Hematopoietic multipotent progenitor cell (in vitro differentiated cells): ENCODE measurements around the gene TGM4. TPM values are rescaled to one million over a fixed set of nuclear protein-coding genes. Genes with fewer than 3 reads are reported as not detected.
"Not testable (repeated sequence)": the region's sequence is repeated elsewhere in the genome, so short reads cannot be mapped to it uniquely, and the experiment has no call there.

ENCODE experiments used
- DNase-seq, 3 donors: peaks; one replicate each; pipeline ENCODE4 v3.0.0-alpha.2; 2011 to 2015; ENCODE audit warnings: low read depth in 2 of 3, low spot score in 2 of 3
- total RNA-seq: library from RNA; depleted of rRNA; stranded (reverse); fragments of >200 nt; gene quantifications from one replicate; pipeline ENCODE4 v1.2.3, GENCODE V29; 2012

TGM4 gene
- total RNA-seq, 1 donor, result not detected

DNA sequence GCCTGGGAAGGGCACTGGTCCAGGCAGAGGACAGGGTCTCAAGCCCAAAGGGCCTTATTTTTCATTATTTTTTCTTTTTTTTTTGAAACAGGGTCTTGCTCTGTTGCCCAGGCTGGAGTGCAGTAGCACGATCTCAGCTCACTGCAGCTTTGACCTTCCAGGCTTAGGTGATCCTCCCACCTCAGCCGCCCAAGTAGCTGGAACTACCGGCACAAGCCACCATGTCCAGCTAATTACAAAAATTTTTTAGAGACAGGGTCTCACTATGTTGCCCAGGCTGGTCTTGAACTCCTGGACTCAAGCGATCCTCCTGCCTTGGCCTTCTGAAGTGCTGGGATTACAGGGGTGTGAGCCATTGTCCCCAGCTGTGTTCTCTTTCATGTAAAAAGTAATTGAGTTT lies 75.4 kb downstream of the TGM4 start:
- DNase-seq, result not testable (repeated sequence)

GRCh38 chr3:44950275-44950734 lies 75.9 kb downstream of the TGM4 start:
- DNase-seq, result no peak

GRCh38 chr3:44952689-44953088 lies 78.3 kb downstream of the TGM4 start:
- DNase-seq, result no peak

- no peak for DNase-seq
These were observed 79.9 kb downstream of the TGM4 start for GRCh38 chr3:44954304-44954703.

GRCh38 chr3:44954962-44955361 lies 80.6 kb downstream of the TGM4 start:
- peak in 2 of 3 donors; percentile 51 to 60 for DNase-seq

- no peak for DNase-seq
These were observed 81.5 kb downstream of the TGM4 start for GRCh38 chr3:44955917-44956316.

DNA sequence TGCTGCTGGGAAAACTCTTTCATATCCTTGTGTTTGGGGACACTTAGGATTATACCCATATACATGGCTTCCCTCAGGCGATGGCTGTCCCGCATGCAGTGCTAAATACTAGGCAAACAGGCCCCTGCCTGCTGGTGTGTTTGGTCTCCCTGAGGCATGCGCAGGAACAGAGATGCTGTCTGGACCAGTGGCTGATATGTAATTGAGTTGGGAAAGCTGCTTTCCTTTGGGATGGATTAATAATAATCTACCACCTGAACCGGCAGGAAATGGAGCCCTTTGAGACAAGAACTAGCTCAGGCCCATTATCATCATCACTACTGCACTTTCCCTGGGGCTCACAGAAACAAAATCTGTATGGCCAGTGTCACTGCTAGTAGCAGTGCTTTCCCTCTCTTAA lies 83.6 kb downstream of the TGM4 start:
- DNase-seq, result no peak

GRCh38 chr3:44958386-44958785 lies 84.0 kb downstream of the TGM4 start:
- no peak for DNase-seq

GRCh38 chr3:44960387-44961026 lies 86.1 kb downstream of the TGM4 start:
- no peak for DNase-seq

DNA sequence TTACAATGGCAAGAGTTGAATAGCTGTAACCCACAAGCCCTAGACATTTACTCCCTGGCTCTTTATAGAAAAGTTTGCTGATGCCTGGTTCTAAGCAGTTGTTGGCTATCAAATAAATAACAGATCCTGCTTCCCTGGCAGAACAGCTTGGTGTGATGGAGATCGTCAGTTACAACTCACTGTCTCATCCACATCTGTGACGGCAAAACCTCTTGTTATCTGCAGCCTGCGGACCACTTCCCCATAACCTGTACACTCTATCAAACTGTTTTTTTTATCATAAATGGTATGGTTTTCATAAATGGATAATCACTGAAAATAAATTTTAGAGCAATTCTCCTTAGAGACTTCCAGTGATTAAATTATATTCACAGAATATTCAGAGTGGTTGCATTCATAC lies 87.5 kb downstream of the TGM4 start:
- no peak for DNase-seq

GRCh38 chr3:44962621-44963393 lies 88.4 kb downstream of the TGM4 start:
- DNase-seq, result no peak

DNA sequence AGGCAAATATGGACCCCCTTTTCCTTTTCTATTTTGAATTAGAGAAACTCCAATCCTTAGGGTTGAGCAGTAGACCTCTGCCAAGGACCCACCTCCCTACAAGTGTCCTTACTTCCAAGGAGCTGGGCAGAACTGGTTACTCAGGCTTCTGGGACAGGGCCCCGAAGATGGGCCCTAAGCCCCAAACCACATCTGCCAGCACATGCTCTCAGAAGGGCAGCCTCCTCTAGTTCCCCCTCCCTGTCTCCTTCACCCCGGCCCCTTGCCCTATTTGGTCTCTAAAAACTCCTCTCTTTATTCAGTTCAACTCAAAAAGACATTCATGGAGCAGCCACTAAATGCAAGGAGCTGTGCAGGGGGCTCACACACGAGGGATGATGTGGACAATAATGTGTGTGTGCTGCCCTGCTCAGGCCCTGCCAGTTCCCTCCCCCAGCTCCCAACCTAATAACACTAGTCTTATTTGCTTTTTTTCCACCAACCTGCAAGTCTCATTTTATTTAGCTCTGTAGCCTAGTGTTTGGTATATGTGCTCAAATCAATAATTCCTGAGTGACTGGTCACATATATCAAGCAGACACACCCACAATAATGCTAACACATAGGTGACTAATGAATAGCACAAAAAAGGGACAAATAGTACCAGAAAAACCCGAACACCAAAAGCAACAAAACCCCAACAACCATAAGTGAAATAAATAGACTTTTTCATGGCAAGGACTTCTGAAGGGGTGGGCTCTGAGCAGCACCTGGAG lies 89.3 kb downstream of the TGM4 start:
- DNase-seq, result no peak

Other genes starting within 250 kb of the TGM4 start
- 10.8 TPM for gene ZNF197, start 249.6 kb upstream of the TGM4 start, total RNA-seq
- gene ZNF35, start 225.9 kb upstream of the TGM4 start, total RNA-seq, result 4.8 TPM
- gene ZNF502, start 161.9 kb upstream of the TGM4 start, total RNA-seq, result 1.3 TPM
- gene ZNF501, start 145.0 kb upstream of the TGM4 start, total RNA-seq, result 3.5 TPM
- gene KIAA1143, start 113.0 kb upstream of the TGM4 start, total RNA-seq, result 16.2 TPM
- gene KIF15, start 112.8 kb upstream of the TGM4 start, total RNA-seq, result 1.1 TPM
- gene TMEM42, start 12.7 kb upstream of the TGM4 start, total RNA-seq, result 27.5 TPM
- 71.1 TPM for gene ZDHHC3, start 101.6 kb downstream of the TGM4 start, total RNA-seq
- 24.2 TPM for gene EXOSC7, start 101.6 kb downstream of the TGM4 start, total RNA-seq
- 12.9 TPM for gene CLEC3B, start 151.7 kb downstream of the TGM4 start, total RNA-seq